Vagina (tissue), 2 donors: ENCODE data around the gene SCAMP3.

Experiments used
- POLR2AphosphoS5 ChIP-seq, 2 donors: sonication (generic); formaldehyde crosslinking; IDR thresholded peaks; one replicate each; pipeline ENCODE4 v1.9.0; 2017; ENCODE audit warnings: antibody characterized with exemption in 2 of 2, mild to moderate bottlenecking in 2 of 2, low read depth in 1 of 2; ENCODE audit not compliant: insufficient read depth in 1 of 2
- TF ChIP-seq, protein P1 (sequence below), 3 experiments: fragments of 450-650 bp in 2 of 3; fragments of 200-600 bp in 1 of 3; sonication (generic) in 1 of 3; IDR thresholded peaks; one replicate each; pipeline ENCODE4 v1.5.1; 2017 to 2019; ENCODE audit warnings: antibody characterized with exemption in 3 of 3, mild to moderate bottlenecking in 2 of 3, moderate library complexity in 2 of 3

DNA sequence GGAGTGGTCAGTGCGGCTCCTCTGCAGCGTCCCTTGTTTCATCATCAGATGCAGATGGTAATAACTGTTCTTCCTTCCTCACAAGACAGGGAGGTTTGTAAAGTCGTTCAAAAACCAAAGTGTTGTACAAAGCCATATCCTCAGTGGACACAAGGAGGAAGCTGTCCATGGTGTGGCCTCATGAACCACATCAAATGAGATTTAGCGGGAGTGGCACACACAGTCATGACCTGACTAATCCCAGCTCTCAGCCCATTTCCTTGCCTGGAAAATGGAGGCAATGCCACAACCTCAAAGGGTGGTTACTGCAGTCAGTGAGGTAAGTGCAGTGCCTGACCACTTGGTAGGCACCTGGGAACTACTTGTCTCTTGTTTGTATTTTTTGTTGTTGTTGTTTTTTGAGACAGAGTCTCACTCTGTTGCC is 20.3 kb downstream of the SCAMP3 start:
- TF ChIP-seq, protein P1, sequence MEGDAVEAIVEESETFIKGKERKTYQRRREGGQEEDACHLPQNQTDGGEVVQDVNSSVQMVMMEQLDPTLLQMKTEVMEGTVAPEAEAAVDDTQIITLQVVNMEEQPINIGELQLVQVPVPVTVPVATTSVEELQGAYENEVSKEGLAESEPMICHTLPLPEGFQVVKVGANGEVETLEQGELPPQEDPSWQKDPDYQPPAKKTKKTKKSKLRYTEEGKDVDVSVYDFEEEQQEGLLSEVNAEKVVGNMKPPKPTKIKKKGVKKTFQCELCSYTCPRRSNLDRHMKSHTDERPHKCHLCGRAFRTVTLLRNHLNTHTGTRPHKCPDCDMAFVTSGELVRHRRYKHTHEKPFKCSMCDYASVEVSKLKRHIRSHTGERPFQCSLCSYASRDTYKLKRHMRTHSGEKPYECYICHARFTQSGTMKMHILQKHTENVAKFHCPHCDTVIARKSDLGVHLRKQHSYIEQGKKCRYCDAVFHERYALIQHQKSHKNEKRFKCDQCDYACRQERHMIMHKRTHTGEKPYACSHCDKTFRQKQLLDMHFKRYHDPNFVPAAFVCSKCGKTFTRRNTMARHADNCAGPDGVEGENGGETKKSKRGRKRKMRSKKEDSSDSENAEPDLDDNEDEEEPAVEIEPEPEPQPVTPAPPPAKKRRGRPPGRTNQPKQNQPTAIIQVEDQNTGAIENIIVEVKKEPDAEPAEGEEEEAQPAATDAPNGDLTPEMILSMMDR (IDR thresholded peaks at IDR 0.05): no peak
- no peak for TF ChIP-seq POLR2AphosphoS5 (IDR thresholded peaks at IDR 0.05; ENCODE audit: insufficient read depth in 1 of 2, low read depth in 1 of 2)
